Calu3 (cell line): Measurements from ENCODE around the gene TBCA. TPM values are rescaled to one million over a fixed set of nuclear protein-coding genes. Genes with fewer than 3 reads are reported as not detected.

Experiments
- BruUV-seq: library from RNA; stranded (reverse); fragments of 400-500 nt; replicated peaks from 2 replicates; lab custom pipeline; 2021; lab: Mats Ljungman, UMichigan
- CTCF ChIA-PET: fragments of 300-600 bp; sonication (Branson Sonifier 250); formaldehyde crosslinking; loops from one replicate; lab custom pipeline; 2022; ENCODE audit warnings: antibody characterized with exemption; lab: Charles Lee
- DNase-seq: peaks from one replicate; pipeline ENCODE4 v3.0.0; 2022
- H3K27ac Mint-ChIP-seq: one replicate; pipeline ENCODE4 v1.8.0; 2022; ENCODE audit warnings: mixed read lengths; ENCODE audit not compliant: unreplicated experiment
- H3K27me3 Mint-ChIP-seq: one replicate; pipeline ENCODE4 v1.8.0; 2022; ENCODE audit warnings: mixed read lengths; ENCODE audit not compliant: unreplicated experiment
- H3K36me3 Mint-ChIP-seq: one replicate; pipeline ENCODE4 v1.8.0; 2022; ENCODE audit warnings: mild to moderate bottlenecking, moderate library complexity, mixed read lengths; ENCODE audit not compliant: insufficient read depth, unreplicated experiment
- H3K4me1 Mint-ChIP-seq: one replicate; pipeline ENCODE4 v1.8.0; 2022; ENCODE audit warnings: mild to moderate bottlenecking, low read depth, mixed read lengths; ENCODE audit not compliant: unreplicated experiment
- H3K4me3 Mint-ChIP-seq: one replicate; pipeline ENCODE4 v1.8.0; 2022; ENCODE audit warnings: mild to moderate bottlenecking, low read depth, moderate library complexity, mixed read lengths; ENCODE audit not compliant: unreplicated experiment
- H3K9me3 Mint-ChIP-seq: one replicate; pipeline ENCODE4 v1.8.0; 2022; ENCODE audit warnings: low read depth, mixed read lengths; ENCODE audit not compliant: unreplicated experiment
- intact Hi-C: fragments of 100-400 bp; cut with micrococcal nuclease; formaldehyde crosslinking; loops from one replicate; pipeline ENCODE4 v1.10.0; 2022; ENCODE audit not compliant: unreplicated experiment
- total RNA-seq: library from RNA; stranded (reverse); gene quantifications from 2 replicates; pipeline ENCODE4 v1.2.3, GENCODE V29; 2022
- TF ChIP-seq, protein P1 (sequence below): fragments of 200-600 bp; IDR thresholded peaks from one replicate; pipeline ENCODE4 v1.8.0; 2022; ENCODE audit warnings: antibody characterized with exemption; ENCODE audit not compliant: unreplicated experiment

Gene TBCA
- total RNA-seq, 1 experiment from 2014 or later: 310 TPM

DNA sequence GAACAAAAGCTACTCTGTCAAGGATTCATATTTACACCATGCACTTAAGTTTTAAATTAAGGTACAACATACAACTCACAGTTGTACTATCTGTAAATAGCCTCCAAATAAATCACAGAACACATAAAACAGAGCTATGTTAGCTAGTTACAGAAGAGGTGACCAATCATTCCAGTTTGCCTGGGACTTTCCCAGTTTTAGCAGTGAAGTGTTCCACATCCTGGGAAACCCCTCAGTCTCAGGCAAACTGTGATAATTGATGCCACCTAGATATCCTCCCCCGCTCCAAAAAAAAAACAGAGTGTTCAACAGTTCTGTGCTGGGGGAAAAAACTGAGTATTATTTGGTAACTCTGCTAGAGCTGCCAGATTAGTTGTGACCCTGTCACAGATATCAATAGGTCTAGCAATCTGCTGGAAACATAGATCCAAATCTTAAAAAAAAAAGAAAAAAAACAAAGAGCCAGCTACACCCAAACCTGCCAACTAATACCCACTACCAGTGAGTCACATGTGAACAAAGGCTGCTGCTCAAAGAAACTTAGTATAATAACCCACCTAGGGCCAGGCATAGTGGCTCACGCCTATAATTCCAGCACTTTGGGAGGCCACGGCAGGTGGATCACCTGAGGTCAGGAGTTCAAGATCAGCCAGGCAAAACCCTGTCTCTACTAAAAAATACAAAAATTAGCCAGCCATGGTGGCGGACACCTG is 5.7 kb downstream of the TBCA start:
- no TSS peak for BruUV-seq
- intact Hi-C loops: no loop called here
- Mint-ChIP-seq H3K27ac (no peak overlapping the region), H3K36me3 (peaks cover 49% of the 10 kb centered on the region), H3K9me3 (peaks cover 5% of the 10 kb centered on the region), H3K4me1 (peaks cover 48% of the 10 kb centered on the region), H3K4me3 (no peak overlapping the region), H3K27me3 (no peaks in the 10 kb centered on the region)
- no peak for DNase-seq
- CTCF ChIA-PET: interaction anchor here (1.0 kb wide), 1 partner anchor 64 kb away, joined by 4 read pairs; no protein-coding TSS in a partner anchor
- TF ChIP-seq, protein P1, sequence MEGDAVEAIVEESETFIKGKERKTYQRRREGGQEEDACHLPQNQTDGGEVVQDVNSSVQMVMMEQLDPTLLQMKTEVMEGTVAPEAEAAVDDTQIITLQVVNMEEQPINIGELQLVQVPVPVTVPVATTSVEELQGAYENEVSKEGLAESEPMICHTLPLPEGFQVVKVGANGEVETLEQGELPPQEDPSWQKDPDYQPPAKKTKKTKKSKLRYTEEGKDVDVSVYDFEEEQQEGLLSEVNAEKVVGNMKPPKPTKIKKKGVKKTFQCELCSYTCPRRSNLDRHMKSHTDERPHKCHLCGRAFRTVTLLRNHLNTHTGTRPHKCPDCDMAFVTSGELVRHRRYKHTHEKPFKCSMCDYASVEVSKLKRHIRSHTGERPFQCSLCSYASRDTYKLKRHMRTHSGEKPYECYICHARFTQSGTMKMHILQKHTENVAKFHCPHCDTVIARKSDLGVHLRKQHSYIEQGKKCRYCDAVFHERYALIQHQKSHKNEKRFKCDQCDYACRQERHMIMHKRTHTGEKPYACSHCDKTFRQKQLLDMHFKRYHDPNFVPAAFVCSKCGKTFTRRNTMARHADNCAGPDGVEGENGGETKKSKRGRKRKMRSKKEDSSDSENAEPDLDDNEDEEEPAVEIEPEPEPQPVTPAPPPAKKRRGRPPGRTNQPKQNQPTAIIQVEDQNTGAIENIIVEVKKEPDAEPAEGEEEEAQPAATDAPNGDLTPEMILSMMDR: no peak

DNA sequence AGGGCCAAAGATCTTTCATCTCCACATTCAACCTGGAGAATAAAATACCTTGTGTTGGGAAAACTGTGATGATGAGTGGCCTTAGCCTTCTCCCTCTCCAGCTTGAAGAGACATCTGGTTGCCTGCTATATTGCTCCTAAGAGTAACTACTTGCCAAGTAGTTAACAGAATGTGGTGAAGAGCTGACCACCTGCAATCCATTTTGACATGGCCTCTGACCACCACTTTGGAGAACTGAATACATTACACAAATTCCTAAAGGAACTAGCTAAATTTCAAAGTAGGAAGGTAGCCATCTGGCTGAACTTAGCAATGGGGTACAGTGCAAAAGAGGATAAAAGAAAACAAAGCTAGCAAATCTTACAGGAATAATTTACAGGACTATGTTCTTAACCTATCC is 7.2 kb downstream of the TBCA start:
- H3K4me1 Mint-ChIP-seq: peaks cover 38% of the 10 kb centered on the region
- BruUV-seq: no TSS peak
- no peaks in the 10 kb centered on the region for H3K27me3 Mint-ChIP-seq
- H3K4me3 Mint-ChIP-seq: peak overlapping the region; percentile 36
- CTCF ChIA-PET: no interaction called here
- no peak overlapping the region for H3K27ac Mint-ChIP-seq
- intact Hi-C loops: no loop called here
- peaks cover 5% of the 10 kb centered on the region for H3K9me3 Mint-ChIP-seq
- peaks cover 36% of the 10 kb centered on the region for H3K36me3 Mint-ChIP-seq
- TF ChIP-seq, protein P1: no peak
- no peak for DNase-seq

DNA sequence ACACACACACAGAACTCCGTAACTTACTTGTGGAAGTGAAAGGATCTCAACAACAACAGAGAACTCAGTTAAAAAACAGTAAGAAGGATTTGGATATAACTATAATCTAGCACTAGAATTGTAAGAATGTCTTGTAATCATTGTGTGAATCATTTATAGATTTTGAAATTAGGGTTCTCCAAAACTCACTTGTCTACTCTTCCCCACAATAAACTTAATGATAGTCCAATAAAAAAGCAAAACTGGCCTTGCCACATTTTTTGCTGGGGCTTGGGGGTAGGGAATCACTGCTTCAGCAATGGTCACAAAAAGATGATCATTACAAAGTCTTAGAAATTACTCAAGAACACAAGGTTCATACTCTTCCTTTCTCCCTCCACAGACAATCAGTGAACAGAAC is 8.8 kb downstream of the TBCA start:
- DNase-seq: no peak
- peaks cover 33% of the 10 kb centered on the region for H3K36me3 Mint-ChIP-seq
- CTCF ChIA-PET: no interaction called here

DNA sequence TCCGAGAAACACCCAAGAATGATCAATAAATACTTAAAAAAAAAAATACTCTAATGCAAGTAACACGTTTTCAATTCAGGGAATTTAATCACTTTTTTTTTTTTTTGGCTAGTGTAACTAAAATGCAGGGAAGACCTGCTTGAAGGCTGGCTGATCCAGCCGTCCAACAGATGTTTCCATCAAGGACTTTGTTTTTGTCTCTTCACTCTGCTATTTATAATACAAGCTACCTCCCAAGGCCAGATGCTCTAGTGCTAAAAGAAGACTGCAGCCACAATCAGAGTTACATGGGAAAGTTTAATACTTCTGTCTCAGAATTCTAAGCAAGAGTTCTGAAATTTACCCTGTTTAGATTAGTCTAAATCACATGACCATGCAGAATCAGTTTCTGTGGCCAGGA is 14.5 kb downstream of the TBCA start:
- Mint-ChIP-seq H3K9me3 (no peaks in the 10 kb centered on the region), H3K27ac (no peak overlapping the region), H3K4me1 (peaks cover 17% of the 10 kb centered on the region), H3K4me3 (no peak overlapping the region), H3K36me3 (peaks cover 18% of the 10 kb centered on the region), H3K27me3 (no peaks in the 10 kb centered on the region)
- intact Hi-C loops: no loop called here
- DNase-seq: no peak
- TF ChIP-seq, protein P1: no peak
- CTCF ChIA-PET: interaction anchor here (0.7 kb wide), 1 partner anchor 43 kb away, joined by 4 read pairs; no protein-coding TSS in a partner anchor
- BruUV-seq: no TSS peak

More for the DNA sequence above, 8.8 kb downstream of the TBCA start:
- BruUV-seq: no TSS peak
- TF ChIP-seq, protein P1: no peak
- intact Hi-C loops: no loop called here
- H3K4me1 Mint-ChIP-seq: peaks cover 33% of the 10 kb centered on the region
- peaks cover 5% of the 10 kb centered on the region for H3K9me3 Mint-ChIP-seq
- no peak overlapping the region for H3K27ac Mint-ChIP-seq
- H3K4me3 Mint-ChIP-seq: no peak overlapping the region
- no peaks in the 10 kb centered on the region for H3K27me3 Mint-ChIP-seq
